Measurements from ENCODE around the gene TAF4B.

DNA sequence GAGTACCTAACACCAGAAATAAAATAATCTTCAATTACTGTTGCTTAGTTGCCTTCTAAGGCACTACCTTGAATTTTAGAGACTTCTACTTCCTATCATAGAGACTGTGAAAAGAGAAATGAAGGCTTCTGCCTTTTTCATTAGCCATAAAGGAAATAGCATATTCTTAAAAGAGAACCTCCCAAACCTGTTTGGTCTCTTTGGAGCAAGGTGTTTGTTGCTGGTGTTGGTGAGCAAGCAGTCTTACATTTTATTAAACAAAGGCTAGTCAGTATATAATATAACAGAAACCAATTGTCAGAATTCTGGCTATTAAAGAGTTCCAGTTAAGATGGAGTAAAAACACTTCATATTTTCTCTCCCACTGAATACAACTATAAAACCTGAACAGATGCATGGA, 116.4 kb downstream of the TAF4B start:
- TF ChIP-seq, protein P1, sequence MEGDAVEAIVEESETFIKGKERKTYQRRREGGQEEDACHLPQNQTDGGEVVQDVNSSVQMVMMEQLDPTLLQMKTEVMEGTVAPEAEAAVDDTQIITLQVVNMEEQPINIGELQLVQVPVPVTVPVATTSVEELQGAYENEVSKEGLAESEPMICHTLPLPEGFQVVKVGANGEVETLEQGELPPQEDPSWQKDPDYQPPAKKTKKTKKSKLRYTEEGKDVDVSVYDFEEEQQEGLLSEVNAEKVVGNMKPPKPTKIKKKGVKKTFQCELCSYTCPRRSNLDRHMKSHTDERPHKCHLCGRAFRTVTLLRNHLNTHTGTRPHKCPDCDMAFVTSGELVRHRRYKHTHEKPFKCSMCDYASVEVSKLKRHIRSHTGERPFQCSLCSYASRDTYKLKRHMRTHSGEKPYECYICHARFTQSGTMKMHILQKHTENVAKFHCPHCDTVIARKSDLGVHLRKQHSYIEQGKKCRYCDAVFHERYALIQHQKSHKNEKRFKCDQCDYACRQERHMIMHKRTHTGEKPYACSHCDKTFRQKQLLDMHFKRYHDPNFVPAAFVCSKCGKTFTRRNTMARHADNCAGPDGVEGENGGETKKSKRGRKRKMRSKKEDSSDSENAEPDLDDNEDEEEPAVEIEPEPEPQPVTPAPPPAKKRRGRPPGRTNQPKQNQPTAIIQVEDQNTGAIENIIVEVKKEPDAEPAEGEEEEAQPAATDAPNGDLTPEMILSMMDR (IDR thresholded peaks at IDR 0.05; ENCODE audit: insufficient read depth, low read length, poor library complexity, severe bottlenecking) = no peak
- no peak for TF ChIP-seq EZH2phosphoT487 (conservative IDR thresholded peaks at IDR 0.05; ENCODE audit: low read length)

Data from SU-DHL-6 (cell line).